ENCODE results near the gene CRB3.

DNA sequence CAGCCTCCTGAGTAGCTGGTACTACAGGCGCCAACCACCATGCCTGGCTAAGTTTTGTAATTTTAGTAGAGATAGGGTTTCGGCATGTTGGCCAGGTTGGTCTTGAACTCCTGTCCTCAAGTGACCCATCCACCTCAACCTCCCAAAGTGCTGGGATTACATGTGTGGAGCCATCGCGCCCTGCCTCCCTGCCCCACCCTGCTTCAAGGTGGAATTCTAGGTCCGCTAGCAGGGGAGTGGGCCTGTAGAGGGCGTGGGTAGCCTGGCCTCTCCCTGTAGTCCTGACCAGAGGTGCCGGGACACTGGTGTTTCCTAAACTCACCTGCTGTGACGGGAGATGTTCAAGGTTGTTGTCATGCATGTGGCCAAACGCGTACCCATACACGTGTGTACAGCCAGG is 30.9 kb upstream of the CRB3 start:
- TF ChIP-seq CTCF (IDR thresholded peaks at IDR 0.05) (no peak), POLR2AphosphoS5 (IDR thresholded peaks at IDR 0.05; ENCODE audit: insufficient read depth in 1 of 2, low read depth in 1 of 2) (no peak)

All from vagina (tissue), 2 donors.